CD4-positive, alpha-beta T cell (primary cell): ENCODE data around the gene PTDSS2. TPM values are rescaled to one million over a fixed set of nuclear protein-coding genes. Genes with fewer than 3 reads are reported as not detected.
"Not testable (repeated sequence)": the region's sequence is repeated elsewhere in the genome, so short reads cannot be mapped to it uniquely, and the experiment has no call there.

Source experiments
- ATAC-seq: fragments of 200-7000 bp; cut with Tn5 transposase; one replicate; pipeline ENCODE4 v1.10.0; 2022; ENCODE audit warnings: mild to moderate bottlenecking; ENCODE audit not compliant: poor library complexity
- CTCF ChIA-PET: fragments of 350-600 bp; sonication (Branson Sonifier 250); formaldehyde crosslinking; loops from one replicate; lab custom pipeline; 2021; ENCODE audit warnings: antibody characterized with exemption, inconsistent platforms; lab: Charles Lee
- POLR2A ChIA-PET: fragments of 350-600 bp; sonication (Branson Sonifier 250); formaldehyde crosslinking; loops from one replicate; lab custom pipeline; 2021; ENCODE audit warnings: antibody characterized with exemption, inconsistent platforms; lab: Charles Lee
- DNase-seq, 14 experiments: peaks; one replicate each; pipeline ENCODE4 v3.0.0-alpha.2; 2013 to 2020; ENCODE audit warnings: mixed read lengths in 2 of 14
- H3K27ac ChIP-seq, 2 donors: one replicate each; pipeline versions ENCODE4 v1.5.1 to v1.7.0; 2013; ENCODE audit warnings: low read length in 2 of 2, low read depth in 1 of 2, mild to moderate bottlenecking in 1 of 2
- H3K27me3 ChIP-seq, 2 experiments: 1 replicate in 1 of 2; 2 replicates in 1 of 2; pipeline versions ENCODE4 v1.6.1 to v1.7.0; 2013; ENCODE audit warnings: low read length in 2 of 2, control low read depth in 1 of 2, mild to moderate bottlenecking in 1 of 2, moderate library complexity in 1 of 2; ENCODE audit not compliant: insufficient read depth in 2 of 2, control insufficient read depth in 1 of 2
- H3K36me3 ChIP-seq: one replicate; pipeline ENCODE4 v1.6.1; 2013; ENCODE audit warnings: low read length, control low read depth; ENCODE audit not compliant: insufficient read depth
- H3K4me1 ChIP-seq: one replicate; pipeline ENCODE4 v1.6.1; 2013; ENCODE audit warnings: low read length, control low read depth; ENCODE audit not compliant: insufficient read depth
- H3K4me3 ChIP-seq: one replicate; pipeline ENCODE4 v1.5.1; 2013; ENCODE audit warnings: mild to moderate bottlenecking, low read length, moderate library complexity
- H3K9me3 ChIP-seq, 2 experiments: 1 replicate in 1 of 2; 2 replicates in 1 of 2; pipeline versions ENCODE4 v1.6.1 to v1.7.0; 2013; ENCODE audit warnings: low read length in 2 of 2, mild to moderate bottlenecking in 2 of 2, control low read depth in 1 of 2, moderate library complexity in 1 of 2; ENCODE audit not compliant: control insufficient read depth in 1 of 2, insufficient read depth in 1 of 2
- H3K27ac Mint-ChIP-seq: one replicate; pipeline ENCODE4 v1.8.0; 2020; ENCODE audit warnings: mixed read lengths
- H3K27me3 Mint-ChIP-seq: one replicate; pipeline ENCODE4 v1.8.0; 2021; ENCODE audit warnings: mixed read lengths
- H3K36me3 Mint-ChIP-seq: one replicate; pipeline ENCODE4 v1.8.0; 2021; ENCODE audit warnings: low read depth, mixed read lengths
- H3K4me1 Mint-ChIP-seq: one replicate; pipeline ENCODE4 v1.8.0; 2021; ENCODE audit warnings: low read depth, mixed read lengths
- H3K4me3 Mint-ChIP-seq: one replicate; pipeline ENCODE4 v1.8.0; 2020; ENCODE audit warnings: mild to moderate bottlenecking, mixed read lengths
- H3K9me3 Mint-ChIP-seq: one replicate; pipeline ENCODE4 v1.8.0; 2020; ENCODE audit warnings: mixed read lengths
- intact Hi-C, 2 experiments: fragments of 100-400 bp; cut with DNase I in 1 of 2; cut with micrococcal nuclease in 1 of 2; formaldehyde crosslinking; loops; one replicate each; pipeline versions ENCODE4 v1.15.1 to v1.9.0; 2023 to 2025; cut with DNase I, micrococcal nuclease
- total RNA-seq, 174 experiments: library from RNA in 2 of 174; stranded (reverse) in 2 of 174; gene quantifications; one replicate each; pipeline ENCODE4 v1.2.3 and lab custom pipeline; 2021 to 2026
- TF ChIP-seq, protein P1 (sequence below): fragments of 200-600 bp; IDR thresholded peaks from one replicate; pipeline ENCODE4 v1.8.0; 2022; ENCODE audit warnings: antibody characterized with exemption, mild to moderate bottlenecking

PTDSS2 gene
- total RNA-seq, 2 experiments from 2014 or later = 15.2 to 18.4 TPM

DNA sequence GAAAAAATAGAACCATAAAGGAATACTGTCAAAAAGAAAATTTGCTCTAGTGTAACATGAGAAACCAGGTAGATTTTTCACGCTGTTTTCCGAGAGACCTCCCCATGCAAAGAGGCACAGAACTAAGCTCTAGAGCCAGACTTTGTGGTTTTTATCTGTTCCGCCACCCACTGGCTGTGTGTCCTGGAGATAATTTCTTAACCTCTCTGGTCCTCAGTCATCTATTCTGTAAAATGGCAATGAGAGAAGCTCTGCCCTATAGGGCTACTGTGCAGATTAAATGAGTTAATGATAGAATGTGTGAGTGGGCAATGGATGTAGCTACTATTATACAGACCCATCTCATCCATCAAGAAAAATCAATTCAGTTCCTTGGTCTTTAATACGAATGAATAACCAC is 25.8 kb upstream of the PTDSS2 start:
- intact Hi-C loops = no loop called here
- ChIA-PET CTCF (interaction anchor here (0.5 kb wide), 1 partner anchor 95 kb away, joined by 3 read pairs; no protein-coding TSS in a partner anchor), POLR2A (no interaction called here)
- Mint-ChIP-seq H3K4me3 (no peak overlapping the region), H3K36me3 (peaks cover 24% of the 10 kb centered on the region), H3K27ac (no peak overlapping the region), H3K4me1 (no peaks in the 10 kb centered on the region), H3K9me3 (no peaks in the 10 kb centered on the region), H3K27me3 (no peaks in the 10 kb centered on the region)
- Histone ChIP-seq H3K27me3 (no peaks in the 10 kb centered on the region), H3K9me3 (no peaks in the 10 kb centered on the region), H3K27ac (no peak overlapping the region), H3K4me1 (peaks cover 8% of the 10 kb centered on the region), H3K4me3 (no peak overlapping the region), H3K36me3 (peaks cover 19% of the 10 kb centered on the region)
- no peak for DNase-seq
- no peak for ATAC-seq
- TF ChIP-seq, protein P1, sequence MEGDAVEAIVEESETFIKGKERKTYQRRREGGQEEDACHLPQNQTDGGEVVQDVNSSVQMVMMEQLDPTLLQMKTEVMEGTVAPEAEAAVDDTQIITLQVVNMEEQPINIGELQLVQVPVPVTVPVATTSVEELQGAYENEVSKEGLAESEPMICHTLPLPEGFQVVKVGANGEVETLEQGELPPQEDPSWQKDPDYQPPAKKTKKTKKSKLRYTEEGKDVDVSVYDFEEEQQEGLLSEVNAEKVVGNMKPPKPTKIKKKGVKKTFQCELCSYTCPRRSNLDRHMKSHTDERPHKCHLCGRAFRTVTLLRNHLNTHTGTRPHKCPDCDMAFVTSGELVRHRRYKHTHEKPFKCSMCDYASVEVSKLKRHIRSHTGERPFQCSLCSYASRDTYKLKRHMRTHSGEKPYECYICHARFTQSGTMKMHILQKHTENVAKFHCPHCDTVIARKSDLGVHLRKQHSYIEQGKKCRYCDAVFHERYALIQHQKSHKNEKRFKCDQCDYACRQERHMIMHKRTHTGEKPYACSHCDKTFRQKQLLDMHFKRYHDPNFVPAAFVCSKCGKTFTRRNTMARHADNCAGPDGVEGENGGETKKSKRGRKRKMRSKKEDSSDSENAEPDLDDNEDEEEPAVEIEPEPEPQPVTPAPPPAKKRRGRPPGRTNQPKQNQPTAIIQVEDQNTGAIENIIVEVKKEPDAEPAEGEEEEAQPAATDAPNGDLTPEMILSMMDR = no peak

DNA sequence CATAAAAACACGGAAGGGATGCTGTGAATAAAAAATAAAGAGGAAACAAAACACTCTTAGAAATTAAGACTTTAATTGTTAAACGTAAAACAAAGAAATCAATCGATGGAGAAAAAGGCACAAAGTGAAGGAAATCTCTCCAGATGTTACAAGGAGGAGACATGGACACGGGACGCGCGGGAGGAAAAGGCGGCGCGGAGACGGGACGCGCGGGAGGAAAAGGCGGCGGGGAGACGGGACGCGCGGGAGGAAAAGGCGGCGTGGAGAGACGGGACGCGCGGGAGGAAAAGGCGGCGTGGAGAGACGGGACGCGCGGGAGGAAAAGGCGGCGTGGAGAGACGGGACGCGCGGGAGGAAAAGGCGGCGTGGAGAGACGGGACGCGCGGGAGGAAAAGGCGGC is 25.3 kb upstream of the PTDSS2 start:
- H3K27me3 Mint-ChIP-seq, H3K27me3 ChIP-seq, H3K4me3 Mint-ChIP-seq, POLR2A ChIA-PET, H3K9me3 ChIP-seq, H3K9me3 Mint-ChIP-seq, H3K4me1 ChIP-seq, H3K4me3 ChIP-seq, DNase-seq, H3K27ac Mint-ChIP-seq, ATAC-seq, H3K4me1 Mint-ChIP-seq, H3K27ac ChIP-seq, intact Hi-C loops: not testable (repeated sequence)
- H3K36me3 Mint-ChIP-seq = peaks cover 24% of the 10 kb centered on the region
- peaks cover 19% of the 10 kb centered on the region for H3K36me3 ChIP-seq
- CTCF ChIA-PET = interaction anchor here (0.5 kb wide), 1 partner anchor 96 kb away, joined by 3 read pairs; no protein-coding TSS in a partner anchor

DNA sequence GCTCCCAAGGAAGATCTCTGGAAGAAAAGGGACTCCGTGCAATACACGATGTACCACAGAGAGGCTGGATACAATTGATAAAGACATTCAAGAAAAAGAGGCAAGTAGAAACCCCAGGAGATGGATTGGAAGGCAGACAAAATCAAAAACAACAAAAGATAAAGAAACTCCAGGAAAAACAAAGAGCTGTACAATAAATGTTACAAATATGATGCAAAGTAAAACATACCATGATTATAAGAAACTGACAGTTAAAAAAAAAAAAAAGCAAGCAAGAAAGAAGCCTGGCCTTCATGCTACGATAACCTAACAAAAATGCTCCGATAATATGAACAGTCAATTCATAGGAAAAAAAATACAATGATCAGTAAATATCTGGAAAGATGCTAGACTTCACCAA is 24.8 kb upstream of the PTDSS2 start:
- intact Hi-C loops = no loop called here
- H3K27me3 Mint-ChIP-seq = no peaks in the 10 kb centered on the region
- H3K27me3 ChIP-seq = no peaks in the 10 kb centered on the region
- DNase-seq = no peak
- no peaks in the 10 kb centered on the region for H3K4me1 Mint-ChIP-seq
- no peak overlapping the region for H3K27ac ChIP-seq
- peaks cover 19% of the 10 kb centered on the region for H3K36me3 ChIP-seq
- ATAC-seq = no peak
- ChIA-PET CTCF (no interaction called here), POLR2A (interaction anchor here (0.7 to 1.2 kb wide), 2 partner anchors 14 to 18 kb away, joined by 3 to 4 read pairs; no protein-coding TSS in a partner anchor)
- H3K9me3 Mint-ChIP-seq = no peaks in the 10 kb centered on the region
- no peaks in the 10 kb centered on the region for H3K9me3 ChIP-seq
- H3K36me3 Mint-ChIP-seq = peaks cover 24% of the 10 kb centered on the region
- TF ChIP-seq, protein P1 = no peak
- H3K4me1 ChIP-seq = peaks cover 8% of the 10 kb centered on the region
- H3K27ac Mint-ChIP-seq = no peak overlapping the region
- no peak overlapping the region for H3K4me3 Mint-ChIP-seq
- no peak overlapping the region for H3K4me3 ChIP-seq

DNA sequence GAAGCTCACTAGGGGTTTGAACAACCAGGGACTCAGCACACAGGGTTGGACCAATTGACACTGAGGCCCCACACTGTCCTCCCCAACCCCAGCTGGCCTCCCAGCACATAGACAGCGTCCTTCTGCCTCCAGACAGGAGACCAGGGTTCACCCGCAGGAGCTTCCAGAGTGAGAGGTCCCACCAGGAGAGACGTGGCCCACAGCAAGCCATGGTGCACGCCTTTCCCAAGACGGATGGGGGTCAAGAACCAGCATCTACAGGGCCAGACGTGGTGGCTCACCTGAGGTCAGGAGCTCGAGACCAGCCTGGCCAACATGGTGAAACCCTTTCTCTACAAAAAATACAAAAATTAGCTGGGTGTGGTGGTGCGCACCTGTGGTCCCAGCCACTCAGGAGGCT is 23.2 kb upstream of the PTDSS2 start:
- no peak for DNase-seq
- intact Hi-C loops = no loop called here
- Histone ChIP-seq H3K36me3 (peaks cover 22% of the 10 kb centered on the region), H3K9me3 (no peaks in the 10 kb centered on the region), H3K4me3 (no peak overlapping the region), H3K27me3 (no peaks in the 10 kb centered on the region), H3K4me1 (no peaks in the 10 kb centered on the region), H3K27ac (no peak overlapping the region)
- no peaks in the 10 kb centered on the region for H3K27me3 Mint-ChIP-seq
- no peak overlapping the region for H3K4me3 Mint-ChIP-seq
- CTCF ChIA-PET = no interaction called here
- no peak overlapping the region for H3K27ac Mint-ChIP-seq
- POLR2A ChIA-PET = no interaction called here
- TF ChIP-seq, protein P1 = no peak
- peaks cover 24% of the 10 kb centered on the region for H3K36me3 Mint-ChIP-seq
- no peak for ATAC-seq
- no peaks in the 10 kb centered on the region for H3K4me1 Mint-ChIP-seq
- H3K9me3 Mint-ChIP-seq = no peaks in the 10 kb centered on the region
